GM23338 (cell line): ENCODE results near the gene VKORC1L1.

Experiments
- CTCF ChIP-seq, 2 experiments: fragments of 200-600 bp in 1 of 2; sonication (generic) in 1 of 2; conservative IDR thresholded peaks; 2 replicates each; pipeline versions ENCODE4 v1.5.1 to v1.6.1; 2016 to 2017; ENCODE audit warnings: antibody characterized with exemption in 2 of 2, low read depth in 2 of 2, mild to moderate bottlenecking in 2 of 2, moderate library complexity in 1 of 2
- ETS1 ChIP-seq: IDR thresholded peaks from 2 replicates; pipeline ENCODE4 v1.6.1; 2016; ENCODE audit warnings: antibody characterized with exemption
- EZH2 ChIP-seq: fragments of 200-600 bp; sonication (generic); IDR thresholded peaks from one replicate; pipeline ENCODE4 v1.8.0; 2017; ENCODE audit warnings: antibody characterized with exemption, mild to moderate bottlenecking, low read depth; ENCODE audit not compliant: unreplicated experiment
- EZH2phosphoT487 ChIP-seq: fragments of 200-600 bp; sonication (generic); IDR thresholded peaks from one replicate; pipeline ENCODE4 v1.8.1; 2018; ENCODE audit warnings: antibody characterized with exemption; ENCODE audit not compliant: unreplicated experiment
- JUNB ChIP-seq: IDR thresholded peaks from one replicate; pipeline ENCODE4 v1.6.1; 2016; ENCODE audit warnings: antibody characterized with exemption; ENCODE audit not compliant: unreplicated experiment
- NANOG ChIP-seq: IDR thresholded peaks from 2 replicates; pipeline ENCODE4 v1.6.1; 2016; ENCODE audit warnings: antibody characterized with exemption, borderline replicate concordance
- POLR2AphosphoS5 ChIP-seq: IDR thresholded peaks from 2 replicates; pipeline ENCODE4 v1.6.1; 2016; ENCODE audit warnings: antibody characterized with exemption, low read depth
- STAT1 ChIP-seq: IDR thresholded peaks from one replicate; pipeline ENCODE4 v1.6.1; 2016; ENCODE audit warnings: antibody characterized with exemption; ENCODE audit not compliant: unreplicated experiment
- ZNF331 ChIP-seq: fragments of 250-450 bp; sonication (Bioruptor Pico); IDR thresholded peaks from 2 replicates; pipeline ENCODE4 v1.5.0; 2020; ENCODE audit warnings: low read depth, mild to moderate bottlenecking, moderate library complexity
- TF ChIP-seq, protein P1 (sequence below): IDR thresholded peaks from one replicate; pipeline ENCODE4 v1.6.1; 2018; ENCODE audit warnings: antibody characterized with exemption; ENCODE audit not compliant: unreplicated experiment

- TF ChIP-seq CTCF (conservative IDR thresholded peaks at IDR 0.05; ENCODE audit: low read depth in 2 of 2), result no peak; a peak in 1 of 4 replicates
- TF ChIP-seq EZH2, result no peak
- TF ChIP-seq POLR2AphosphoS5, result no peak
- no peak for TF ChIP-seq JUNB
- TF ChIP-seq, protein P1, sequence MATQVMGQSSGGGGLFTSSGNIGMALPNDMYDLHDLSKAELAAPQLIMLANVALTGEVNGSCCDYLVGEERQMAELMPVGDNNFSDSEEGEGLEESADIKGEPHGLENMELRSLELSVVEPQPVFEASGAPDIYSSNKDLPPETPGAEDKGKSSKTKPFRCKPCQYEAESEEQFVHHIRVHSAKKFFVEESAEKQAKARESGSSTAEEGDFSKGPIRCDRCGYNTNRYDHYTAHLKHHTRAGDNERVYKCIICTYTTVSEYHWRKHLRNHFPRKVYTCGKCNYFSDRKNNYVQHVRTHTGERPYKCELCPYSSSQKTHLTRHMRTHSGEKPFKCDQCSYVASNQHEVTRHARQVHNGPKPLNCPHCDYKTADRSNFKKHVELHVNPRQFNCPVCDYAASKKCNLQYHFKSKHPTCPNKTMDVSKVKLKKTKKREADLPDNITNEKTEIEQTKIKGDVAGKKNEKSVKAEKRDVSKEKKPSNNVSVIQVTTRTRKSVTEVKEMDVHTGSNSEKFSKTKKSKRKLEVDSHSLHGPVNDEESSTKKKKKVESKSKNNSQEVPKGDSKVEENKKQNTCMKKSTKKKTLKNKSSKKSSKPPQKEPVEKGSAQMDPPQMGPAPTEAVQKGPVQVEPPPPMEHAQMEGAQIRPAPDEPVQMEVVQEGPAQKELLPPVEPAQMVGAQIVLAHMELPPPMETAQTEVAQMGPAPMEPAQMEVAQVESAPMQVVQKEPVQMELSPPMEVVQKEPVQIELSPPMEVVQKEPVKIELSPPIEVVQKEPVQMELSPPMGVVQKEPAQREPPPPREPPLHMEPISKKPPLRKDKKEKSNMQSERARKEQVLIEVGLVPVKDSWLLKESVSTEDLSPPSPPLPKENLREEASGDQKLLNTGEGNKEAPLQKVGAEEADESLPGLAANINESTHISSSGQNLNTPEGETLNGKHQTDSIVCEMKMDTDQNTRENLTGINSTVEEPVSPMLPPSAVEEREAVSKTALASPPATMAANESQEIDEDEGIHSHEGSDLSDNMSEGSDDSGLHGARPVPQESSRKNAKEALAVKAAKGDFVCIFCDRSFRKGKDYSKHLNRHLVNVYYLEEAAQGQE, result no peak
- no peak for TF ChIP-seq NANOG
- no peak for TF ChIP-seq ETS1
- no peak for TF ChIP-seq ZNF331
- TF ChIP-seq EZH2phosphoT487, result no peak
- TF ChIP-seq STAT1, result no peak
These were observed 32.4 kb upstream of the VKORC1L1 start for GRCh38 chr7:65840446-65840845.
